ENCODE measurements around the gene ACTN1.

Gene ACTN1

GRCh38 chr14:68969278-68970033 lies 9.6 kb downstream of the ACTN1 start:
- no peaks in the 10 kb centered on the region for H3K4me1 ChIP-seq (ENCODE audit: low read length)
- H3K79me2 ChIP-seq (ENCODE audit: low read length), result no peaks in the 10 kb centered on the region
- no peak overlapping the region for H3K27ac ChIP-seq (ENCODE audit: low read length)
- H3K9ac ChIP-seq (ENCODE audit: low read length), result no peak overlapping the region
- H3K36me3 ChIP-seq (replicated peaks; ENCODE audit: low read depth, low read length), result peaks cover 12% of the 10 kb centered on the region
- H4K20me1 ChIP-seq (ENCODE audit: insufficient read depth, low read length), result no peaks in the 10 kb centered on the region
- peaks cover 22% of the 10 kb centered on the region for H3K27me3 ChIP-seq (ENCODE audit: low read depth, low read length)
- H3K4me3 ChIP-seq (ENCODE audit: low read length), result no peak overlapping the region
- H2AFZ ChIP-seq (ENCODE audit: low read depth, low read length), result no peak overlapping the region
- H3K4me2 ChIP-seq (ENCODE audit: low read length), result no peak overlapping the region
- TF ChIP-seq CTCF (IDR thresholded peaks at IDR 0.05; ENCODE audit: low read depth, low read length) (no peak), EZH2phosphoT487 (IDR thresholded peaks at IDR 0.05; ENCODE audit: low read depth) (no peak)
- H3K9me3 ChIP-seq (ENCODE audit: insufficient read depth, low read length), result peaks cover 7% of the 10 kb centered on the region; the same call in 1 of the 2 replicates

GRCh38 chr14:68968721-68969120 lies 10.4 kb downstream of the ACTN1 start:
- H3K4me1 ChIP-seq (ENCODE audit: low read length), result no peaks in the 10 kb centered on the region
- H3K4me2 ChIP-seq (ENCODE audit: low read length), result no peak overlapping the region
- H3K4me3 ChIP-seq (ENCODE audit: low read length), result no peak overlapping the region
- H3K79me2 ChIP-seq (ENCODE audit: low read length), result no peaks in the 10 kb centered on the region
- peaks cover 22% of the 10 kb centered on the region for H3K27me3 ChIP-seq (ENCODE audit: low read depth, low read length)
- H4K20me1 ChIP-seq (ENCODE audit: insufficient read depth, low read length), result no peaks in the 10 kb centered on the region
- TF ChIP-seq CTCF (IDR thresholded peaks at IDR 0.05; ENCODE audit: low read depth, low read length), result no peak
- no peak for TF ChIP-seq EZH2phosphoT487 (IDR thresholded peaks at IDR 0.05; ENCODE audit: low read depth)
- no peak overlapping the region for H3K9ac ChIP-seq (ENCODE audit: low read length)
- peaks cover 9% of the 10 kb centered on the region for H3K36me3 ChIP-seq (replicated peaks; ENCODE audit: low read depth, low read length)
- no peak overlapping the region for H3K27ac ChIP-seq (ENCODE audit: low read length)
- no peak overlapping the region for H2AFZ ChIP-seq (ENCODE audit: low read depth, low read length)
- peaks cover 4% of the 10 kb centered on the region; the same call in 1 of the 2 replicates for H3K9me3 ChIP-seq (ENCODE audit: insufficient read depth, low read length)

GRCh38 chr14:68968051-68968450 lies 11.1 kb downstream of the ACTN1 start:
- no peak overlapping the region for H3K27ac ChIP-seq (ENCODE audit: low read length)
- TF ChIP-seq CTCF (IDR thresholded peaks at IDR 0.05; ENCODE audit: low read depth, low read length) (no peak), EZH2phosphoT487 (IDR thresholded peaks at IDR 0.05; ENCODE audit: low read depth) (no peak)
- peaks cover 6% of the 10 kb centered on the region for H3K36me3 ChIP-seq (replicated peaks; ENCODE audit: low read depth, low read length)
- H3K9me3 ChIP-seq (ENCODE audit: insufficient read depth, low read length), result no peaks in the 10 kb centered on the region
- H3K4me3 ChIP-seq (ENCODE audit: low read length), result no peak overlapping the region
- H3K79me2 ChIP-seq (ENCODE audit: low read length), result no peaks in the 10 kb centered on the region
- H3K9ac ChIP-seq (ENCODE audit: low read length), result no peak overlapping the region
- peaks cover 27% of the 10 kb centered on the region for H3K27me3 ChIP-seq (ENCODE audit: low read depth, low read length)
- no peaks in the 10 kb centered on the region for H4K20me1 ChIP-seq (ENCODE audit: insufficient read depth, low read length)
- no peak overlapping the region for H2AFZ ChIP-seq (ENCODE audit: low read depth, low read length)
- H3K4me2 ChIP-seq (ENCODE audit: low read length), result no peak overlapping the region
- H3K4me1 ChIP-seq (ENCODE audit: low read length), result no peaks in the 10 kb centered on the region

- Histone ChIP-seq H3K4me1 (ENCODE audit: low read length) (no peaks in the 10 kb centered on the region), H2AFZ (ENCODE audit: low read depth, low read length) (no peak overlapping the region), H3K36me3 (replicated peaks; ENCODE audit: low read depth, low read length) (peaks cover 1% of the 10 kb centered on the region), H3K79me2 (ENCODE audit: low read length) (no peaks in the 10 kb centered on the region), H3K27ac (ENCODE audit: low read length) (no peak overlapping the region), H4K20me1 (ENCODE audit: insufficient read depth, low read length) (no peaks in the 10 kb centered on the region), H3K9me3 (ENCODE audit: insufficient read depth, low read length) (no peaks in the 10 kb centered on the region), H3K4me2 (ENCODE audit: low read length) (no peak overlapping the region), H3K4me3 (ENCODE audit: low read length) (no peak overlapping the region), H3K27me3 (ENCODE audit: low read depth, low read length) (peaks cover 27% of the 10 kb centered on the region), H3K9ac (ENCODE audit: low read length) (no peak overlapping the region)
- TF ChIP-seq CTCF (IDR thresholded peaks at IDR 0.05; ENCODE audit: low read depth, low read length), result no peak
- no peak for TF ChIP-seq EZH2phosphoT487 (IDR thresholded peaks at IDR 0.05; ENCODE audit: low read depth)
These were observed 11.6 kb downstream of the ACTN1 start for GRCh38 chr14:68967459-68967940.
